Measurements from ENCODE around the gene KBTBD6.
"Not testable (repeated sequence)": the region's sequence is repeated elsewhere in the genome, so short reads cannot be mapped to it uniquely, and the experiment has no call there.

The KBTBD6 gene

GRCh38 chr13:41107104-41107571 lies 25.5 kb downstream of the KBTBD6 start:
- no peaks in the 10 kb centered on the region for H3K36me3 ChIP-seq (ENCODE audit: control insufficient read depth in 1 of 2, insufficient read depth in 2 of 2, low read length in 2 of 2)
- no peak overlapping the region for H3K4me3 ChIP-seq (ENCODE audit: low read depth in 1 of 2, low read length in 2 of 2)

GRCh38 chr13:41099986-41100385 lies 32.6 kb downstream of the KBTBD6 start:
- H3K27me3 ChIP-seq (ENCODE audit: control insufficient read depth in 1 of 2, insufficient read depth in 2 of 2, low read length in 2 of 2), result no peaks in the 10 kb centered on the region
- no peak overlapping the region for H3K4me3 ChIP-seq (ENCODE audit: low read depth in 1 of 2, low read length in 2 of 2)
- H3K36me3 ChIP-seq (ENCODE audit: control insufficient read depth in 1 of 2, insufficient read depth in 2 of 2, low read length in 2 of 2), result no peaks in the 10 kb centered on the region
- H3K9me3 ChIP-seq (ENCODE audit: control insufficient read depth in 1 of 2, low read length in 2 of 2), result no peaks in the 10 kb centered on the region
- H3K9ac ChIP-seq (ENCODE audit: low read depth in 1 of 2, low read length in 2 of 2), result no peak overlapping the region
- no peak overlapping the region for H3K27ac ChIP-seq (ENCODE audit: low read depth, low read length)
- H3K4me1 ChIP-seq (ENCODE audit: control insufficient read depth in 1 of 2, insufficient read depth in 2 of 2, low read length in 2 of 2), result no peaks in the 10 kb centered on the region

More at GRCh38 chr13:41107104-41107571, 25.5 kb downstream of the KBTBD6 start:
- Histone ChIP-seq H3K27me3 (ENCODE audit: control insufficient read depth in 1 of 2, insufficient read depth in 2 of 2, low read length in 2 of 2) (no peaks in the 10 kb centered on the region), H3K4me1 (ENCODE audit: control insufficient read depth in 1 of 2, insufficient read depth in 2 of 2, low read length in 2 of 2) (no peaks in the 10 kb centered on the region), H3K9ac (ENCODE audit: low read depth in 1 of 2, low read length in 2 of 2) (no peak overlapping the region), H3K27ac (ENCODE audit: low read depth, low read length) (no peak overlapping the region), H3K9me3 (ENCODE audit: control insufficient read depth in 1 of 2, low read length in 2 of 2) (no peaks in the 10 kb centered on the region)

DNA sequence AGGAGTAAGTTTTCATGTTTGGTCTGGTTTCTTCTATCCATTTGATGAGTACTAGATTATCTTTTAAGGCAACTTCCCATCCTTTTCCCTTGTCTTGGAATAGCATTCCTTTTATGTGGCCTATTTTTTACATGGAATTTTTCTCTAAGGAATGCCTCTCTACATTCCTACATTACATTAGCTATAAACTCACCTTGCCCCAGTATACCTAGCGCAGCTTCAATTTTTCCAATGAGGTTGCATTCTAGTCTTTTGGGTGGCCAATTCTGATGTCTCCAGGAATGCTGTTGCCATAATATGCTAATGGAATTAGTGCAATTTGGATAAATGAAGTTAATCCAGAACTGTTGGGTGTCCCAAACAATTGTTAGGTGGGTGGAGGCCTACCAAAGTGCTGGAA lies 33.8 kb downstream of the KBTBD6 start:
- H3K9ac ChIP-seq (ENCODE audit: low read depth in 1 of 2, low read length in 2 of 2), result no peak overlapping the region
- H3K4me1 ChIP-seq (ENCODE audit: control insufficient read depth in 1 of 2, insufficient read depth in 2 of 2, low read length in 2 of 2), result no peaks in the 10 kb centered on the region
- no peaks in the 10 kb centered on the region for H3K27me3 ChIP-seq (ENCODE audit: control insufficient read depth in 1 of 2, insufficient read depth in 2 of 2, low read length in 2 of 2)
- no peaks in the 10 kb centered on the region for H3K36me3 ChIP-seq (ENCODE audit: control insufficient read depth in 1 of 2, insufficient read depth in 2 of 2, low read length in 2 of 2)
- H3K4me3 ChIP-seq (ENCODE audit: low read depth in 1 of 2, low read length in 2 of 2), result no peak overlapping the region
- no peak overlapping the region for H3K27ac ChIP-seq (ENCODE audit: low read depth, low read length)
- H3K9me3 ChIP-seq (ENCODE audit: control insufficient read depth in 1 of 2, low read length in 2 of 2), result no peaks in the 10 kb centered on the region

- H3K9me3 ChIP-seq (ENCODE audit: control insufficient read depth in 1 of 2, low read length in 2 of 2); H3K9ac ChIP-seq (ENCODE audit: low read depth in 1 of 2, low read length in 2 of 2); H3K4me3 ChIP-seq (ENCODE audit: low read depth in 1 of 2, low read length in 2 of 2); H3K36me3 ChIP-seq (ENCODE audit: control insufficient read depth in 1 of 2, insufficient read depth in 2 of 2, low read length in 2 of 2); H3K27me3 ChIP-seq (ENCODE audit: control insufficient read depth in 1 of 2, insufficient read depth in 2 of 2, low read length in 2 of 2); H3K4me1 ChIP-seq (ENCODE audit: control insufficient read depth in 1 of 2, insufficient read depth in 2 of 2, low read length in 2 of 2); H3K27ac ChIP-seq (ENCODE audit: low read depth, low read length): not testable (repeated sequence)
Observed at GRCh38 chr13:41095681-41096080, 36.9 kb downstream of the KBTBD6 start.

DNA sequence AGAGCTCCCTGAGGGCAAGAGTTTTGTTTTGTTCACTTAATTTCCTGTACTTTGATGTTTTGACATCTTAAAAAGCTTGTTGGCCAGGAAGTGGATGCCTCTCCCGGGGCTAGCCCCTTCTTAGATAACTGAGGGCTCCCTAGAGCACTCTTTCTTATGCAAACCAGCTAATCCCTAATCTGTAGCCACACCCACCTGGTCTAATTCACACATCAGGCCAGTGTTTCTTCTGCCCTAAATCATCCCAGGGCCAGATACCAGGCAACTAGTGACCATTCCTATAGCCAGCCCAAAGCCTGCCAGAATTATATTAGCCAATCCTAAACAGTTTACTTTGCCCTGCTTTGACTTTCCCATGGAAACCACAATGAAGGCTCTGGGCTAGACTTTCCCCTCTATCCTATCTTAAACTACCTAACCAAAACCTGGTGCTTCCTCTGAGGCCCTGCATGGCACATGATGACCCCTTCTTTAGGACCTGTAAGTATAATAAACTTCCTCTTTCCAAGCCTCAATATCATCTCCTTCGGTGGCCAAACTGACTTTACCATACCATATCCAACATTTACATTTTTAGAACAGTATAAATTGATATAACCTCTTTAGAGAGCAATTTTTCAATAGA lies 46.5 kb downstream of the KBTBD6 start:
- Histone ChIP-seq H3K9me3 (ENCODE audit: control insufficient read depth in 1 of 2, low read length in 2 of 2) (no peaks in the 10 kb centered on the region), H3K27ac (ENCODE audit: low read depth, low read length) (no peak overlapping the region), H3K4me1 (ENCODE audit: control insufficient read depth in 1 of 2, insufficient read depth in 2 of 2, low read length in 2 of 2) (no peaks in the 10 kb centered on the region), H3K9ac (ENCODE audit: low read depth in 1 of 2, low read length in 2 of 2) (no peak overlapping the region), H3K27me3 (ENCODE audit: control insufficient read depth in 1 of 2, insufficient read depth in 2 of 2, low read length in 2 of 2) (no peaks in the 10 kb centered on the region), H3K4me3 (ENCODE audit: low read depth in 1 of 2, low read length in 2 of 2) (no peak overlapping the region), H3K36me3 (ENCODE audit: control insufficient read depth in 1 of 2, insufficient read depth in 2 of 2, low read length in 2 of 2) (peaks cover 0 to 16% of the 10 kb centered on the region in 2 donors)

- Histone ChIP-seq H3K4me1 (ENCODE audit: control insufficient read depth in 1 of 2, insufficient read depth in 2 of 2, low read length in 2 of 2) (no peaks in the 10 kb centered on the region), H3K9me3 (ENCODE audit: control insufficient read depth in 1 of 2, low read length in 2 of 2) (no peaks in the 10 kb centered on the region), H3K36me3 (ENCODE audit: control insufficient read depth in 1 of 2, insufficient read depth in 2 of 2, low read length in 2 of 2) (peaks cover 9 to 37% of the 10 kb centered on the region in 2 donors), H3K9ac (ENCODE audit: low read depth in 1 of 2, low read length in 2 of 2) (no peak overlapping the region), H3K27ac (ENCODE audit: low read depth, low read length) (no peak overlapping the region), H3K4me3 (ENCODE audit: low read depth in 1 of 2, low read length in 2 of 2) (no peak overlapping the region), H3K27me3 (ENCODE audit: control insufficient read depth in 1 of 2, insufficient read depth in 2 of 2, low read length in 2 of 2) (no peaks in the 10 kb centered on the region)
Observed at GRCh38 chr13:41079725-41080124, 52.9 kb downstream of the KBTBD6 start.
